IMR-90 (cell line): ENCODE results near the gene TEX35. TPM values are rescaled to one million over a fixed set of nuclear protein-coding genes. Genes with fewer than 3 reads are reported as not detected.

Source experiments
- ATAC-seq: fragments of 200-7000 bp; cut with Tn5 transposase; 2 replicates; pipeline ENCODE4 v1.9.1; 2020; ENCODE audit warnings: low read depth, mild to moderate bottlenecking, moderate library complexity
- BruUV-seq: library from RNA; stranded (reverse); fragments of 400-500 nt; replicated peaks from 2 replicates; lab custom pipeline; 2021; lab: Mats Ljungman, UMichigan
- CTCF ChIA-PET: fragments of 300-600 bp; formaldehyde crosslinking; extraction: SDS; loops from one replicate; lab custom pipeline; 2021; ENCODE audit warnings: antibody characterized with exemption; lab: Yijun Ruan, JAX
- POLR2A ChIA-PET: fragments of 300-600 bp; sonication (Branson Sonifier 250); formaldehyde crosslinking; loops from one replicate; lab custom pipeline; 2022; ENCODE audit warnings: antibody characterized with exemption; ENCODE audit not compliant: unreplicated experiment; lab: Charles Lee
- DNase-seq: peaks from one replicate; pipeline ENCODE4 v3.0.0; 2013
- H2AFZ ChIP-seq: replicated peaks from 2 replicates; pipeline ENCODE3; 2013; ENCODE audit warnings: low read length, mild to moderate bottlenecking; ENCODE audit not compliant: poor library complexity
- H2AK5ac ChIP-seq: 2 replicates; pipeline ENCODE4 v1.6.1; 2013; ENCODE audit warnings: low read depth, low read length, inconsistent platforms
- H2AK9ac ChIP-seq: replicated peaks from 2 replicates; pipeline ENCODE3; 2013; ENCODE audit warnings: mild to moderate bottlenecking, low read depth, low read length, moderate library complexity; ENCODE audit not compliant: poor library complexity
- H2BK120ac ChIP-seq: 2 replicates; pipeline ENCODE4 v1.6.1; 2013; ENCODE audit warnings: low read depth, low read length, inconsistent platforms
- H2BK15ac ChIP-seq: 3 replicates; pipeline ENCODE4 v1.6.1; 2013; ENCODE audit warnings: low read depth, low read length, inconsistent platforms
- H2BK20ac ChIP-seq: 2 replicates; pipeline ENCODE4 v1.6.1; 2013; ENCODE audit warnings: low read depth, mild to moderate bottlenecking, inconsistent platforms, low read length, moderate library complexity
- H2BK5ac ChIP-seq: 2 replicates; pipeline ENCODE4 v1.6.1; 2013; ENCODE audit warnings: mild to moderate bottlenecking, low read depth, low read length, inconsistent platforms; ENCODE audit not compliant: poor library complexity, severe bottlenecking
- H3K14ac ChIP-seq: replicated peaks from 2 replicates; pipeline ENCODE4 v1.6.1; 2013; ENCODE audit warnings: low read depth, low read length, inconsistent platforms
- H3K18ac ChIP-seq: 2 replicates; pipeline ENCODE4 v1.6.1; 2013; ENCODE audit warnings: low read depth, low read length, control low read depth
- H3K23ac ChIP-seq: 2 replicates; pipeline ENCODE4 v1.6.1; 2013; ENCODE audit warnings: low read depth, low read length, inconsistent platforms
- H3K27ac ChIP-seq: 2 replicates; pipeline ENCODE4 v1.5.1; 2013; ENCODE audit warnings: mild to moderate bottlenecking, control low read depth, low read length; ENCODE audit not compliant: insufficient read depth
- H3K27me3 ChIP-seq: 2 replicates; pipeline ENCODE4 v1.6.1; 2013; ENCODE audit warnings: low read length; ENCODE audit not compliant: control insufficient read depth, insufficient read depth
- H3K36me3 ChIP-seq: 2 replicates; pipeline ENCODE4 v1.6.1; 2013; ENCODE audit warnings: low read length, mixed read lengths; ENCODE audit not compliant: control insufficient read depth, insufficient read depth
- H3K4ac ChIP-seq: 2 replicates; pipeline ENCODE4 v1.6.1; 2013; ENCODE audit warnings: low read depth, low read length, inconsistent platforms
- H3K4me1 ChIP-seq: 2 replicates; pipeline ENCODE4 v1.6.1; 2013; ENCODE audit warnings: low read length, mixed read lengths; ENCODE audit not compliant: control insufficient read depth, insufficient read depth
- H3K4me2 ChIP-seq: 2 replicates; pipeline ENCODE4 v1.6.1; 2013; ENCODE audit warnings: low read depth, mild to moderate bottlenecking, control low read depth, low read length, moderate library complexity
- H3K4me3 ChIP-seq: 2 replicates; pipeline ENCODE4 v1.5.1; 2013; ENCODE audit warnings: low read depth, mild to moderate bottlenecking, control low read depth, low read length, moderate library complexity; ENCODE audit not compliant: insufficient read depth
- H3K56ac ChIP-seq: 2 replicates; pipeline ENCODE4 v1.6.1; 2013; ENCODE audit warnings: low read length, inconsistent platforms; ENCODE audit not compliant: insufficient read depth; ENCODE audit errors: extremely low read depth
- H3K79me1 ChIP-seq, 2 experiments: 2 replicates each; pipeline ENCODE4 v1.6.1; 2013; ENCODE audit warnings: low read length in 2 of 2, inconsistent platforms in 1 of 2, low read depth in 1 of 2
- H3K9ac ChIP-seq: 2 replicates; pipeline ENCODE4 v1.6.1; 2013; ENCODE audit warnings: low read depth, low read length, control low read depth
- H3K9me1 ChIP-seq: 2 replicates; pipeline ENCODE4 v1.6.1; 2013; ENCODE audit warnings: low read length, inconsistent platforms; ENCODE audit not compliant: insufficient read depth
- H3K9me3 ChIP-seq: 2 replicates; pipeline ENCODE4 v1.6.1; 2013; ENCODE audit warnings: low read length; ENCODE audit not compliant: control insufficient read depth, insufficient read depth
- H4K20me1 ChIP-seq: 2 replicates; pipeline ENCODE4 v1.6.1; 2013; ENCODE audit warnings: low read length, inconsistent platforms; ENCODE audit not compliant: insufficient read depth
- H4K5ac ChIP-seq: 2 replicates; pipeline ENCODE4 v1.6.1; 2013; ENCODE audit warnings: mild to moderate bottlenecking, low read depth, low read length, control low read depth
- H4K8ac ChIP-seq, 2 experiments: 2 replicates each; pipeline ENCODE4 v1.6.1; 2013; ENCODE audit warnings: low read depth in 2 of 2, low read length in 2 of 2, control low read depth in 1 of 2, inconsistent platforms in 1 of 2
- H4K91ac ChIP-seq: 2 replicates; pipeline ENCODE4 v1.6.1; 2013; ENCODE audit warnings: low read depth, low read length, inconsistent platforms; ENCODE audit not compliant: insufficient read depth
- CEBPB ChIP-seq: IDR thresholded peaks from 2 replicates; pipeline ENCODE4 v1.6.1; 2012; ENCODE audit warnings: low read depth, low read length, improper control_type of control experiment
- CHD1 ChIP-seq: IDR thresholded peaks from 2 replicates; pipeline ENCODE4 v1.6.1; 2012; ENCODE audit warnings: low read depth, low read length, improper control_type of control experiment
- FOS ChIP-seq: fragments of 150-350 bp; IDR thresholded peaks from 2 replicates; pipeline ENCODE4 v1.6.1; 2016; ENCODE audit warnings: low read depth, low read length
- MAFK ChIP-seq: IDR thresholded peaks from 2 replicates; pipeline ENCODE4 v1.6.1; 2012; ENCODE audit warnings: low read depth, low read length, improper control_type of control experiment
- SMC3 ChIP-seq: fragments of 150-350 bp; IDR thresholded peaks from 2 replicates; pipeline ENCODE4 v1.6.1; 2016; ENCODE audit warnings: low read depth, mild to moderate bottlenecking, antibody characterized with exemption, low read length, moderate library complexity
- WGBS, 2 experiments: methylation state at CpG; one replicate each; pipeline versions ENCODE4 v1.1.5 to v1.1.7; 2013; ENCODE audit warnings: missing lambda C conversion rate in 2 of 2; ENCODE audit not compliant: insufficient read length in 1 of 2; ENCODE audit errors: extremely low coverage in 2 of 2; 5-methylcytosine and 5-hydroxymethylcytosine counted together
- dilution Hi-C: fragments of 300-500 bp; cut with HindIII; formaldehyde crosslinking; loops from one replicate; pipeline ENCODE4 v1.14.3; 2018; ENCODE audit warnings: low sequenced_read_pairs; ENCODE audit not compliant: unreplicated experiment
- in situ Hi-C: fragments of 300-500 bp; cut with MboI; formaldehyde crosslinking; loops from 3 replicates; pipeline ENCODE4 v1.14.3; 2019; ENCODE audit warnings: low sequenced_read_pairs, inconsistent platforms, mixed read lengths
- intact Hi-C: fragments of 100-400 bp; cut with micrococcal nuclease; formaldehyde crosslinking; loops from 2 replicates; pipeline ENCODE4 v1.10.0; 2022
- polyA plus RNA-seq, 3 experiments: library from polyadenylated mRNA; depleted of rRNA; stranded (reverse); fragments of >200 nt; gene quantifications; 2 replicates each; pipeline ENCODE4 v1.2.3, GENCODE V29; 2012; ENCODE audit warnings: low replicate concordance in 1 of 3
- total RNA-seq: library from RNA; depleted of rRNA; stranded (reverse); fragments of >200 nt; gene quantifications from 2 replicates; pipeline ENCODE4 v1.2.3, GENCODE V29; 2012

Gene TEX35
- total and polyA plus RNA-seq, 2 of the 4 experiments (the other 2 are of a cell fraction): 0.05 TPM; not detected in 1

DNA sequence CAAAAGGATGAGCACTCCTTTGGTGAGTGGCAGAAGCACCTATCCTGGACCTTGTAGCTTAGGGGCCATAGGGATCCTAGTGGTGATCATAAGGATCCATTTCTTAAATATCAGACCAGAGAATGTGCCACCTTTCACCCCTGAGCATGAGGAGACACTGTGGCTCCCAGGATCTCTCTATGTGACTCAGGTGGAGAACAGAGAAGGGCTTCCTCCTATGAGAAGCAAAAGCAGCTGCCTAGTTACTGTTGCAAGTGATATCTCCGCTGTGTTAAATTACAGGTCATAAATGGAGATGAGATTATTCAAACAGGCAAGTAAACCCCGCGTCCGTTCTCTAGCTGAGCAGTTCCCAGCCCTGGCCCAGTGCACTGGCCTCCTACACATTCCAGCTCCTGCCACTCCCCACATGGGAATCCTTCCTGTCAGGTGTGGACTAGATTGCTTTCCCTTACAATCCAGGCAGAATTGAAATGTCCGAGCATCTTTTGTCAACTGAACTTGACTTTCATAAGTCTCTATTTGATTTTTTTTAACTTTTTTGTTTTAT lies 42.4 kb upstream of the TEX35 start:
- no peak for ATAC-seq
- Histone ChIP-seq H3K27ac (no peak overlapping the region), H3K9ac (no peak overlapping the region), H3K4me2 (no peak overlapping the region), H4K8ac (no peak overlapping the region), H3K27me3 (no peaks in the 10 kb centered on the region), H3K9me1 (peaks cover 3% of the 10 kb centered on the region; the same call in 1 of the 2 replicates), H2BK20ac (no peak overlapping the region), H3K14ac (no peak overlapping the region), H3K4ac (no peak overlapping the region), H3K79me1 (peaks cover 0 to 3% of the 10 kb centered on the region in 2 experiments; a peak in 1 of 4 replicates), H3K18ac (no peak overlapping the region), H2AK5ac (no peak overlapping the region), H4K5ac (no peak overlapping the region), H3K4me3 (no peak overlapping the region), H2AFZ (no peak overlapping the region), H3K23ac (no peak overlapping the region), H2AK9ac (no peak overlapping the region), H2BK120ac (no peak overlapping the region), H3K56ac (no peak overlapping the region), H2BK15ac (no peak overlapping the region), H3K36me3 (peaks cover 18% of the 10 kb centered on the region), H2BK5ac (no peak overlapping the region), H4K91ac (no peak overlapping the region), H3K9me3 (no peaks in the 10 kb centered on the region), H3K4me1 (no peaks in the 10 kb centered on the region), H4K20me1 (no peaks in the 10 kb centered on the region)
- no peak for DNase-seq
- dilution Hi-C loops (no loop called here), in situ Hi-C loops (no loop called here), intact Hi-C loops (no loop called here)
- TF ChIP-seq CEBPB: no peak
- no peak for TF ChIP-seq MAFK
- TF ChIP-seq CHD1: no peak
- TF ChIP-seq FOS: no peak
- no peak for TF ChIP-seq SMC3
- CTCF ChIA-PET: interaction anchor here (1.1 to 1.5 kb wide), 2 partner anchors 32 to 160 kb away, joined by 3 to 4 read pairs; no protein-coding TSS in a partner anchor
- WGBS, 2 experiments: no CpG with 5 or more reads among the region's 5 CpGs
- POLR2A ChIA-PET: interaction anchor here (0.6 kb wide), 1 partner anchor 86 kb away, joined by 3 read pairs; no protein-coding TSS in a partner anchor
- no TSS peak for BruUV-seq
